Activated CD4-positive, alpha-beta T cell treated with anti-CD3 and anti-CD28 coated beads, Interleukin-2, amount 10 ng/mL, durations not matched to agents 7 days and 5 days (primary cell): ENCODE measurements around the gene PRSS2. TPM values are rescaled to one million over a fixed set of nuclear protein-coding genes. Genes with fewer than 3 reads are reported as not detected.
A peak's percentile ranks its signal among the peaks of the same experiment; 100 is the strongest.

Experiments
- CTCF ChIA-PET: fragments of 350-600 bp; sonication (Branson Sonifier 250); formaldehyde crosslinking; loops from one replicate; lab custom pipeline; 2021; ENCODE audit warnings: antibody characterized with exemption; lab: Charles Lee
- POLR2A ChIA-PET: fragments of 350-600 bp; sonication (Branson Sonifier 250); formaldehyde crosslinking; loops from one replicate; lab custom pipeline; 2021; ENCODE audit warnings: antibody characterized with exemption; lab: Charles Lee
- DNase-seq: peaks from one replicate; pipeline ENCODE4 v3.0.0-alpha.2; 2020
- H3K27ac Mint-ChIP-seq: one replicate; pipeline ENCODE4 v1.8.0; 2021; ENCODE audit warnings: mild to moderate bottlenecking, moderate library complexity, mixed read lengths
- H3K27me3 Mint-ChIP-seq: one replicate; pipeline ENCODE4 v1.8.0; 2021; ENCODE audit warnings: mixed read lengths
- H3K36me3 Mint-ChIP-seq: one replicate; pipeline ENCODE4 v1.8.0; 2021; ENCODE audit warnings: low read depth, mixed read lengths
- H3K4me1 Mint-ChIP-seq: one replicate; pipeline ENCODE4 v1.8.0; 2021; ENCODE audit warnings: mixed read lengths
- H3K4me3 Mint-ChIP-seq: one replicate; pipeline ENCODE4 v1.8.0; 2021; ENCODE audit warnings: mild to moderate bottlenecking, moderate library complexity, mixed read lengths
- H3K9me3 Mint-ChIP-seq: one replicate; pipeline ENCODE4 v1.8.0; 2021; ENCODE audit warnings: mixed read lengths
- total RNA-seq, 2 experiments: library from RNA; stranded (reverse); gene quantifications; one replicate each; pipeline ENCODE4 v1.2.3, GENCODE V29; 2021

PRSS2 gene
- total RNA-seq, 2 experiments from 2014 or later, result not detected

- H3K4me1 Mint-ChIP-seq, result peaks cover 68% of the 10 kb centered on the region
Measured at GRCh38 chr7:142800088-142800487, 29.3 kb downstream of the PRSS2 start.

GRCh38 chr7:142800699-142801260, 30.0 kb downstream of the PRSS2 start:
- DNase-seq, result no peak
- peak overlapping the region; percentile 100 for H3K27ac Mint-ChIP-seq
- H3K27me3 Mint-ChIP-seq, result no peaks in the 10 kb centered on the region
- POLR2A ChIA-PET, result interaction anchor here (1.2 to 8.4 kb wide), 3 partner anchors 8 to 15 kb away, joined by 4 to 143 read pairs (median 66); no protein-coding TSS in a partner anchor
- no peaks in the 10 kb centered on the region for H3K9me3 Mint-ChIP-seq
- H3K4me1 Mint-ChIP-seq, result peaks cover 70% of the 10 kb centered on the region
- peak overlapping the region; percentile 100 for H3K4me3 Mint-ChIP-seq
- H3K36me3 Mint-ChIP-seq, result peaks cover 93% of the 10 kb centered on the region
- CTCF ChIA-PET, result interaction anchor here (1.2 to 5.8 kb wide), 3 partner anchors 9 to 12 kb away, joined by 5 to 104 read pairs (median 5); no protein-coding TSS in a partner anchor

More at GRCh38 chr7:142800088-142800487, 29.3 kb downstream of the PRSS2 start:
- POLR2A ChIA-PET, result interaction anchor here (0.5 to 8.4 kb wide), 6 partner anchors 9 to 489 kb away, joined by 3 to 143 read pairs (median 13); no protein-coding TSS in a partner anchor
- peaks cover 87% of the 10 kb centered on the region for H3K36me3 Mint-ChIP-seq
- DNase-seq, result no peak
- H3K27me3 Mint-ChIP-seq, result no peaks in the 10 kb centered on the region
- H3K27ac Mint-ChIP-seq, result peak overlapping the region; percentile 100
- H3K9me3 Mint-ChIP-seq, result no peaks in the 10 kb centered on the region
- peak overlapping the region; percentile 100 for H3K4me3 Mint-ChIP-seq
- CTCF ChIA-PET, result interaction anchor here (1.5 to 5.8 kb wide), 2 partner anchors 10 to 11 kb away, joined by 5 to 104 read pairs; no protein-coding TSS in a partner anchor

GRCh38 chr7:142801601-142802295, 31.0 kb downstream of the PRSS2 start:
- peak overlapping the region; percentile 100 for H3K4me3 Mint-ChIP-seq
- POLR2A ChIA-PET, result interaction anchor here (1.2 kb wide), 1 partner anchor 16 kb away, joined by 4 read pairs; no protein-coding TSS in a partner anchor
- H3K4me1 Mint-ChIP-seq, result peaks cover 80% of the 10 kb centered on the region
- CTCF ChIA-PET, result interaction anchor here (1.2 to 5.8 kb wide), 2 partner anchors 8 to 11 kb away, joined by 5 to 104 read pairs; no protein-coding TSS in a partner anchor
- peaks cover 88% of the 10 kb centered on the region for H3K36me3 Mint-ChIP-seq
- H3K27me3 Mint-ChIP-seq, result no peaks in the 10 kb centered on the region
- DNase-seq, result no peak
- H3K27ac Mint-ChIP-seq, result peak overlapping the region; percentile 100
- H3K9me3 Mint-ChIP-seq, result no peaks in the 10 kb centered on the region

GRCh38 chr7:142802301-142802700, 31.5 kb downstream of the PRSS2 start:
- ChIA-PET CTCF (no interaction called here), POLR2A (no interaction called here)
- DNase-seq, result no peak
- H3K36me3 Mint-ChIP-seq, result peaks cover 87% of the 10 kb centered on the region
- H3K27me3 Mint-ChIP-seq, result no peaks in the 10 kb centered on the region
- H3K4me3 Mint-ChIP-seq, result peak overlapping the region; percentile 100
- no peaks in the 10 kb centered on the region for H3K9me3 Mint-ChIP-seq
- peaks cover 85% of the 10 kb centered on the region for H3K4me1 Mint-ChIP-seq
- peak overlapping the region; percentile 100 for H3K27ac Mint-ChIP-seq

GRCh38 chr7:142803901-142804300, 33.1 kb downstream of the PRSS2 start:
- ChIA-PET POLR2A (no interaction called here), CTCF (interaction anchor here (12.5 kb wide), 1 partner anchor 16 kb away, joined by 176 read pairs; no protein-coding TSS in a partner anchor)
- peak overlapping the region; percentile 26 for H3K4me3 Mint-ChIP-seq
- H3K27ac Mint-ChIP-seq, result peak overlapping the region; percentile 100
- no peak for DNase-seq
- H3K9me3 Mint-ChIP-seq, result no peaks in the 10 kb centered on the region
- H3K27me3 Mint-ChIP-seq, result no peaks in the 10 kb centered on the region
- peaks cover 97% of the 10 kb centered on the region for H3K4me1 Mint-ChIP-seq
- H3K36me3 Mint-ChIP-seq, result peaks cover 71% of the 10 kb centered on the region

- no peaks in the 10 kb centered on the region for H3K27me3 Mint-ChIP-seq
- no peaks in the 10 kb centered on the region for H3K9me3 Mint-ChIP-seq
- H3K36me3 Mint-ChIP-seq, result peaks cover 62% of the 10 kb centered on the region
- no peak for DNase-seq
- H3K27ac Mint-ChIP-seq, result peak overlapping the region; percentile 100
- peaks cover 94% of the 10 kb centered on the region for H3K4me1 Mint-ChIP-seq
- peak overlapping the region; percentile 26 for H3K4me3 Mint-ChIP-seq
- ChIA-PET CTCF (interaction anchor here (12.5 kb wide), 1 partner anchor 17 kb away, joined by 176 read pairs; no protein-coding TSS in a partner anchor), POLR2A (interaction anchor here (0.7 kb wide), 1 partner anchor 260 kb away, joined by 3 read pairs; no protein-coding TSS in a partner anchor)
Measured at GRCh38 chr7:142804728-142805207, 34.0 kb downstream of the PRSS2 start.

GRCh38 chr7:142805350-142806021, 34.7 kb downstream of the PRSS2 start:
- H3K27me3 Mint-ChIP-seq, result no peaks in the 10 kb centered on the region
- DNase-seq, result no peak
- H3K27ac Mint-ChIP-seq, result peak overlapping the region; percentile 100
- H3K4me3 Mint-ChIP-seq, result peak overlapping the region; percentile 26
- H3K4me1 Mint-ChIP-seq, result peaks cover 94% of the 10 kb centered on the region
- peaks cover 55% of the 10 kb centered on the region for H3K36me3 Mint-ChIP-seq
- ChIA-PET CTCF (interaction anchor here (9.1 to 12.5 kb wide), 2 partner anchors 7 to 18 kb away, joined by 104 to 176 read pairs; no protein-coding TSS in a partner anchor), POLR2A (interaction anchor here (0.7 to 1.0 kb wide), 2 partner anchors 30 to 261 kb away, joined by 3 to 5 read pairs; no protein-coding TSS in a partner anchor)
- H3K9me3 Mint-ChIP-seq, result no peaks in the 10 kb centered on the region

- H3K4me1 Mint-ChIP-seq, result peaks cover 94% of the 10 kb centered on the region
- H3K4me3 Mint-ChIP-seq, result no peak overlapping the region
- no peaks in the 10 kb centered on the region for H3K27me3 Mint-ChIP-seq
- POLR2A ChIA-PET, result interaction anchor here (1.0 kb wide), 1 partner anchor 30 kb away, joined by 5 read pairs; no protein-coding TSS in a partner anchor
- DNase-seq, result no peak
- peaks cover 50% of the 10 kb centered on the region for H3K36me3 Mint-ChIP-seq
- no peaks in the 10 kb centered on the region for H3K9me3 Mint-ChIP-seq
- peak overlapping the region; percentile 100 for H3K27ac Mint-ChIP-seq
- CTCF ChIA-PET, result interaction anchor here (9.1 to 12.5 kb wide), 2 partner anchors 7 to 18 kb away, joined by 104 to 176 read pairs; no protein-coding TSS in a partner anchor
Measured at GRCh38 chr7:142806022-142806356, 35.2 kb downstream of the PRSS2 start.

- H3K4me3 Mint-ChIP-seq, result peak overlapping the region; percentile 73
- DNase-seq, result no peak
- no peaks in the 10 kb centered on the region for H3K9me3 Mint-ChIP-seq
- no peaks in the 10 kb centered on the region for H3K27me3 Mint-ChIP-seq
- H3K4me1 Mint-ChIP-seq, result peaks cover 95% of the 10 kb centered on the region
- peaks cover 41% of the 10 kb centered on the region for H3K36me3 Mint-ChIP-seq
- H3K27ac Mint-ChIP-seq, result peak overlapping the region; percentile 100
- ChIA-PET POLR2A (interaction anchor here (5.2 to 7.6 kb wide), 2 partner anchors 11 to 19 kb away, joined by 103 to 143 read pairs; no protein-coding TSS in a partner anchor), CTCF (interaction anchor here (9.1 to 12.5 kb wide), 2 partner anchors 8 to 19 kb away, joined by 104 to 176 read pairs; no protein-coding TSS in a partner anchor)
Measured at GRCh38 chr7:142806957-142807356, 36.2 kb downstream of the PRSS2 start.

- POLR2A ChIA-PET, result interaction anchor here (0.9 to 7.6 kb wide), 6 partner anchors 12 to 488 kb away, joined by 3 to 143 read pairs (median 4); no protein-coding TSS in a partner anchor
- H3K4me1 Mint-ChIP-seq, result peaks cover 95% of the 10 kb centered on the region
- H3K27ac Mint-ChIP-seq, result peak overlapping the region; percentile 100
- peak; percentile 61 for DNase-seq
- no peaks in the 10 kb centered on the region for H3K9me3 Mint-ChIP-seq
- CTCF ChIA-PET, result interaction anchor here (0.6 to 12.5 kb wide), 11 partner anchors 9 to 530 kb away, joined by 3 to 176 read pairs (median 5); no protein-coding TSS in a partner anchor
- peak overlapping the region; percentile 73 for H3K4me3 Mint-ChIP-seq
- H3K36me3 Mint-ChIP-seq, result peaks cover 31% of the 10 kb centered on the region
- no peaks in the 10 kb centered on the region for H3K27me3 Mint-ChIP-seq
Measured at GRCh38 chr7:142807855-142808460, 37.2 kb downstream of the PRSS2 start.

- peaks cover 95% of the 10 kb centered on the region for H3K4me1 Mint-ChIP-seq
- no peaks in the 10 kb centered on the region for H3K9me3 Mint-ChIP-seq
- peak overlapping the region; percentile 73 for H3K4me3 Mint-ChIP-seq
- peak overlapping the region; percentile 100 for H3K27ac Mint-ChIP-seq
- H3K36me3 Mint-ChIP-seq, result peaks cover 26% of the 10 kb centered on the region
- DNase-seq, result no peak
- ChIA-PET POLR2A (interaction anchor here (1.1 to 7.6 kb wide), 5 partner anchors 12 to 292 kb away, joined by 3 to 143 read pairs (median 4); no protein-coding TSS in a partner anchor), CTCF (interaction anchor here (0.6 to 12.5 kb wide), 10 partner anchors 10 to 437 kb away, joined by 3 to 176 read pairs (median 7); no protein-coding TSS in a partner anchor)
- no peaks in the 10 kb centered on the region for H3K27me3 Mint-ChIP-seq
Measured at GRCh38 chr7:142808461-142808801, 37.7 kb downstream of the PRSS2 start.
